Neuron (in vitro differentiated cells): ENCODE measurements around the gene ARRDC1.
"Not testable (repeated sequence)": the region's sequence is repeated elsewhere in the genome, so short reads cannot be mapped to it uniquely, and the experiment has no call there.

Experiments
- H2AFZ ChIP-seq: one replicate; pipeline ENCODE4 v1.6.1; 2013; ENCODE audit warnings: low read depth, mild to moderate bottlenecking, inconsistent platforms, low read length, moderate library complexity
- H3K27me3 ChIP-seq: one replicate; pipeline ENCODE4 v1.6.1; 2013; ENCODE audit warnings: low read length; ENCODE audit not compliant: insufficient read depth
- H3K36me3 ChIP-seq: one replicate; pipeline ENCODE4 v1.6.1; 2013; ENCODE audit warnings: low read length; ENCODE audit not compliant: insufficient read depth
- H3K4me1 ChIP-seq: one replicate; pipeline ENCODE4 v1.6.1; 2013; ENCODE audit warnings: low read length; ENCODE audit not compliant: insufficient read depth
- H3K4me3 ChIP-seq: 2 replicates; pipeline ENCODE4 v1.5.1; 2013; ENCODE audit warnings: mild to moderate bottlenecking, low read length, moderate library complexity
- H3K9me3 ChIP-seq: one replicate; pipeline ENCODE4 v1.6.1; 2013; ENCODE audit warnings: low read length

The ARRDC1 gene

DNA sequence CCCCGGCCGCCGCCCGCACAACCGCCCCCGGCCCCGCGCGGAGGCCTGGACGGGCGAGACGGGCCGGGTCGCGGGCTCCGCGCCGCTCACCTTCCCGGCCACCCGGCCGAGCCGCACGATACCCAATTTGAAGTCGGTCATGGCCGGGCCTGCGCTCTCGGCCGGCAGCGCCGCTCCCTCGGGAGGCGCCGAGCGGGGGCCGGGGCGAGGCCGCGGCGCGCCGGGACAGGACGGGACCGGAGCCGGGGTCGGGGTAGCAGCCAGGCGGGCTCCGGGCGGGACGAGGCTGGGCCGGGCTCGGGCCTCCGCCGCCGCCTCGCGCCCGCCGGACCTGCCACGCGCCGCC lies 15.4 kb upstream of the ARRDC1 start:
- H3K36me3 ChIP-seq: peaks cover 37% of the 10 kb centered on the region
- H3K27me3 ChIP-seq: no peaks in the 10 kb centered on the region
- no peaks in the 10 kb centered on the region for H3K9me3 ChIP-seq
- no peak overlapping the region for H2AFZ ChIP-seq
- H3K4me3 ChIP-seq: peak overlapping the region; percentile 73
- H3K4me1 ChIP-seq: peaks cover 14% of the 10 kb centered on the region

DNA sequence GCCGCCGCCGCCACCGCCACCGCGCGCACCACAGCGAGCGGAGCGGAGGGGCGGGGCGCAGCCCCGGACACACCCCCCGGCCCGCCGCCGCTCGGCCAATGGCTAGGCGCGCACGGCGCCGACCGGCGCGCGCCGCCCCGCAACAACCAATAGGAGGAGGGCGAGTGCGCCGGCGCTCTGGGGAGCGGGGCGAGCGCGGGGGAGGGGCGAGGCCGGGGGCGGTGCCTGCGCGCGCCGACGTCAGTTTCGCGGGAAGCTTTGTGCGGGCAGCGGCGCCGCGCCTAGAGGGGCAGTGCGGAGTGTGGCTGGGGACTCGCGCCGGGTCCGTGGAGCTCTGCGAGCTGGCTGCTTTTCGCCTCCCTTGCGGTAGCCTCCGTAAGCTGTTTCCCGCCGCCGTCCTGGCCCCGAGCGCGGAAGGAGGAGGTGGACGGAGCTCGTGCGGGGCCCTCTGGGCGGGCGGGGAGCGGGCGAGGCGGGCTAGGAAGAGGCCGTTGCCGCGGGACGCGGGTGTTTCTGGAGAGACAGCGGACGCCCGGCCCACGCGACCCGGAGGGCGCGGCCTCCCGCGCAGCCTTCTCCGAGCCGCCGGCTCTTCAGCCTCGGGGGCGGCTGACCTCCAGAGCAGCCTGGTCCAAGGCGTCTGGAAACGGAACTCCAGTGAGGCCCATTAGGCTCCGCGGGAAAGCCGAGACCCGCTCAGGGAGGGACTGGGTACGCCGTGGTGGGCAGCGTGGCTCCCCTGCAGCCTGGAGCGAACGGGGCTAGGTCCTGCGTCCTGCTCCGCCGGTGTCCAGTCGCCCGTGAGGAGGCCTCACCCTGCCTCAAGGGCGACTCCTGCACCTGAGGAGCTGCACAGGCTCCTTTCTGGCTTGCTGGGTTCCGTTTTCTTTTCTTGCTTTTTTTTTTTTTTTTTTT lies 14.8 kb upstream of the ARRDC1 start, which contains the start of gene ZMYND19:
Gene ZMYND19 (minus strand): TSS at position 44 of the 915 bp plus-strand sequence. CDS start 249 bp downstream, outside the sequence.
- no peaks in the 10 kb centered on the region for H3K9me3 ChIP-seq
- peak within 1 kb of the TSS; percentile 73 for H3K4me3 ChIP-seq
- peaks cover 14% of the 10 kb centered on the region for H3K4me1 ChIP-seq
- H2AFZ ChIP-seq: peak within 1 kb of the TSS; percentile 93
- no peaks in the 10 kb centered on the region for H3K27me3 ChIP-seq
- H3K36me3 ChIP-seq: peaks cover 33% of the 10 kb centered on the region

DNA sequence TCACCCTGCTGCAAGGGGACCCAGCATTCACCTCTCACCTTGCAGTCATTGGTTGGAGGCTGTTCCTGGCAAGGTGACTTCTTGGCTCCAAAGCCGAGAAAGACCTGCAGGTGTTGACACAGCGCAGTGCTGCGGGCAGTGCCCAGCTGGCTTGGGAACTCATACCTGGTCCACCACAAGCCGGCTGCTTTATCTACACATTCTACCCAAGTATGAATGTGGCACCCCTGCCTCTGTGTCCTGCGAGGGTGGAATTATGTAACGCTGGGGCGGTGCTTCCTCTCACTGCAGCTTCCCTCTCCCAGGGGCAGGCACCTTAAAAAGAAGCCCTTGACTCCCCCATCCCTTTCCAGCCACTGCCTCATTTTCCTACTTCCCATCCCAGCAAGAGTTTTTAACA lies 12.7 kb upstream of the ARRDC1 start:
- Histone ChIP-seq H2AFZ (no peak overlapping the region), H3K9me3 (no peaks in the 10 kb centered on the region), H3K36me3 (peaks cover 12% of the 10 kb centered on the region), H3K4me3 (no peak overlapping the region), H3K4me1 (peaks cover 14% of the 10 kb centered on the region), H3K27me3 (no peaks in the 10 kb centered on the region)

DNA sequence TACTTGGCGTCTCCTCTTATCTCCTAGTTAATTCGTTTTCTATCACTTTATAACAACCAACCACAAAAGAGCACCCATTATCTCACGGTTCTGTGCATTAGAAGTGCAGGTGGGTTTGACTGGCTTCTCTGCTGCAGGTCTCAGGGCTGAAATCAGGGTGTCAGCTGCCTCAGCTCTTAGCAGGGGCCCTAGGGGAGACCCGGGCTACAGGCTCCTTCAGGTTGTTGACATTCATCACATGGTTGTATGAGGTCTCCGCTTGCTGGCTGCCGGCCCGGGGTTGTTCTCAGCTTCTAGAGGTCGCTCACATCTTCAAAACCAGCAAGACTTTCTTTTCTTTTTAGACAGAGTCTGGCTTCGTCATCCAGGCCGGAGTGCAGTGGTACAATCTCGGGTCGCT lies 12.3 kb upstream of the ARRDC1 start:
- no peak overlapping the region for H3K4me3 ChIP-seq
- no peaks in the 10 kb centered on the region for H3K27me3 ChIP-seq
- H3K9me3 ChIP-seq: no peaks in the 10 kb centered on the region
- peaks cover 8% of the 10 kb centered on the region for H3K36me3 ChIP-seq
- H3K4me1 ChIP-seq: peaks cover 14% of the 10 kb centered on the region
- H2AFZ ChIP-seq: no peak overlapping the region

DNA sequence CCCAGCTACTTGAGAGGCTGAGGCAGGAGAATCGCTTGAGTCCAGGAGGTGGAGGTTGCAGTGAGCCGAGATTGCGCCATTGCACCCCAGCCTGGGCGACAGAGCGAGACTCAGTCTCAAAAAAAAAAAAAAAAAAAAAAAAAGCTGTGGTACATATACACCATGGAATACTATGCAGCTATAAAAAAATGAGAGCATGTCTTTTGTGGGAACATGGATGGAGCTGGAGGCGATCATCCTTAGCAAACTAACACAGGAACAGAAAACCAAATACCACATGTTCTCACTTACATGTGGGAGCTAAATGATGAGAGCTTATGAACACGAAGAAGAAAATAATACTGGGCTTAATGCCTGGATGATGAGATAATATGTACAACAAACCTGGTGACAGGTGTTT lies 8.9 kb upstream of the ARRDC1 start:
- H3K4me3 ChIP-seq, H3K4me1 ChIP-seq, H2AFZ ChIP-seq, H3K9me3 ChIP-seq, H3K27me3 ChIP-seq, H3K36me3 ChIP-seq: not testable (repeated sequence)

DNA sequence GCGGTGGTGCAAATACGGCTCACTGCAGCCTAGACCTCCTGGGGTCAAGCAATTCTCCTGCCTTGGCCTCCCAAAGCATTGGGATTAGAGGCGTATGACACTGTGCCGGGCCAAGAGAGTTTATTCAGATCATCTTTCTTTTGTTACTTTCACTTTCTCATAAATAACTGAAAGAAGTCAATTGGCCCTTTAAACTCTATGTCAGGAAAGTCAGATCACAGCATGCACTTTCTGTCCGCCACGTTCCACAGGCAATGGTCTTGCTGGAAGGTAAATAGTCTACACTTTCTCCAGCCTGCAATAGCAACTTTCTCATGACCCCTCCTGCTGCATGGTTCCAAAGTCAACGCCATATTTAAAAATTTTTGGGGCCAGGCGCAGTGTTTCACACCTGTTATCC lies 6.5 kb upstream of the ARRDC1 start:
- Histone ChIP-seq H3K27me3 (no peaks in the 10 kb centered on the region), H3K36me3 (no peaks in the 10 kb centered on the region), H3K4me1 (no peaks in the 10 kb centered on the region), H3K9me3 (no peaks in the 10 kb centered on the region), H2AFZ (no peak overlapping the region), H3K4me3 (no peak overlapping the region)

DNA sequence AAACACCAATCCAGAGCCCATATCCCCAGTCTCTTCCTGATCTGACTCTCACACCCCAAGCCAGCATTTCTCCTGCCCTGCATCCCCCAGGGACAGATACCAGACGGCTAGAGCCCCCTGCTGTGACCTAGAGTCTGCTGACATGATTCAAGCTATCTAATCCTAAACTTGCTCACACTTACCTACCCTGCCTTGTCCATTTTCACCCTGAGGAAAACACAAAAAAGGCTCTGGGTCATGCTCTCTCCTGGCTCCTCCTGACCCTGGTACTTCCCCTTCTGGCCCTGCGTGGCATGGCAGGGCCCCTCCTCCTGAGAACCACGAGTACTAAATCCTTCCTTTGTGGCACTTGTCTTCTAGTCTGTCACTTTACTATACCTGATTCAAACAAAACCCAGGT lies 2.8 kb upstream of the ARRDC1 start:
- Histone ChIP-seq H2AFZ (no peak overlapping the region), H3K9me3 (no peaks in the 10 kb centered on the region), H3K4me1 (peaks cover 16% of the 10 kb centered on the region)

DNA sequence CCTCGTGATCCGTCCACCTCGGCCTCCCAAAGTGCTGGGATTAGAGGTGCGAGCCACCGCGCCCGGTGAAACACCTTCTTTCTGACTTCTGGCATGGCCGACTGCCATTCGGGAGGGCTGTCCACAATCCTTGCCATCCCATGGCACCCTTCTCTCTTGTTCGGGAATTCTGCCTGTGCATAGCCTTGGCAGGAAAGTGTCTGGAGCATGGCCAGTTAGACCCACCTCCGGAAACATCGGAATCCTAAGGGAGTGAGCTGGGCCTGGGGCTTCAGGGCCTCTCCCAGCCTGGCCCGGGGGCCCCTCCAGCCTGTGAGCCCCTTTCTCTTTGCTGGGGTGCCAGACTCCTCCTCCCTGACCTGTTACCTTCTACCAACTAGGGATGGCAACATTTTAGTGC lies 1.6 kb upstream of the ARRDC1 start:
- Histone ChIP-seq H2AFZ (no peak overlapping the region), H3K9me3 (no peaks in the 10 kb centered on the region), H3K36me3 (no peaks in the 10 kb centered on the region), H3K4me1 (peaks cover 16% of the 10 kb centered on the region), H3K27me3 (no peaks in the 10 kb centered on the region), H3K4me3 (no peak overlapping the region)

More for the DNA sequence above, 2.8 kb upstream of the ARRDC1 start:
- Histone ChIP-seq H3K4me3 (no peak overlapping the region), H3K36me3 (no peaks in the 10 kb centered on the region), H3K27me3 (no peaks in the 10 kb centered on the region)

DNA sequence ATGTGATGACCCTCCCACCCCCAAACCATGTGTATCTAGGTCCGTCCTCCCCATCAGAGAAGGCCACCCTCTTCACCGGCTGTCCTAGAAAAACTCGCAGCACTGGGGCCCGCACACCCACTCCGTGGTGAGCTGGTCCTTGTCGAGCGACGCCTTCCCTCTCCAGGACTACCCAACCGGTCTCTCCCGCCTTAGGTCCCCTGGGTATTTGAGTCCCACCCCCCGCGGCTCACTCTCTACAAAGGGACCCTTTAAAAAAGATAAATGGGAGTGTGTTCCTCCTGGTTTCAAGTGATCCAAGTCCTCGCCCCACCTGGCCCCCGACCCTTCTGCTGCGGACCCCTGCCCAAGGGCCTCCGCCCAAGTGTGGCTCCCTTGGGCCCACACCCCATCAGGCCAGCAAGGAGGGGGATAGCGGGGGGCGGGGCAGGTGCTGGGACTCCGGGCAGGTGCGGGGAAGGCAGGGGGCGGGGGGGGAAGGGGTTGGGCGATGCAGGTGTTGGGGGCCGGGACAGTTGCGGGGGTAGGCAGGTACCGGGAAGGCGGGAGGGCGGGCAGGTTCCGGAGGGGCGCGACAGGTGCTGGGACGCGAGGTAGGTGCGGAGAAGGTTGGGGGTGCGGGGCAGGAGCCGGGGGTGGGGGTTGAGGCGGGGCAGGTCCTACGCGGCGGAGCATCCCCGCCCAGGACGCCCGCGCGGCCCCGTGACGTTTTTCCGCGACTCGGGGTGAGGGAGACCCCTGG lies 970 bp upstream of the ARRDC1 start:
- no peaks in the 10 kb centered on the region for H3K9me3 ChIP-seq
- no peak overlapping the region for H2AFZ ChIP-seq
- peak overlapping the region; percentile 38 for H3K4me3 ChIP-seq
- no peaks in the 10 kb centered on the region for H3K27me3 ChIP-seq
- no peaks in the 10 kb centered on the region for H3K36me3 ChIP-seq
- peaks cover 16% of the 10 kb centered on the region for H3K4me1 ChIP-seq

DNA sequence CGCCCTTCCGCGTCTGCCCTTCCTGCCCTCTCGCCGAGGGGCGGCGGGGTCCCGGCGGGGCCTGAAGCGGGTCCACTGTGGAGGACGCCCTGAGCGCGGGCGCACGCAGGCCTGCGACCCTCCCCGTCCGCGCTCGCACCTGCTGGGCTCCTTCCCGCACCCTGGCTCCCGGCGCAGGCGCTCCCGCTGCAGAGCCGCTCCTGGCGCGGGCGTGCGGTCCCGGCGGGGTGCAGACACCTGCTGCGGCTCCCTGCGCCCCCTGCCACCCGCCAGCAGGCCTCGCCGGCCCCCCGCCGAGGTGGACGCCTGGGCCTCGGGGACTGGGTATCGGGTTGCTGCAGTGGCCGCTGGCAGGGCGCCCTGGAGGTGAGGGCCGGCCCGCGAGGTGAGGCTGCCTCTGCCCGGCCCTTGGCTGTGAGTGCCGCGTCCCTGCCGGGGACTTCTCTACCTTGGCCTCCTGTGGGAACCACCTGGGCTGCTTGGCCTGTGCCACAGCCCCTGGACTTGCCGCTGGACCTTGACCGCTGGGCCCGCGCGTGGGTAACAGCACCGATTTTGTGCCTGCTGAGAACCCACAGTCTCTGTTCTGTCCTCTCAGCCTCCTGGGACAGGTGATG lies 627 bp downstream of the ARRDC1 start:
- Histone ChIP-seq H3K4me3 (peak overlapping the region; percentile 86), H3K36me3 (no peaks in the 10 kb centered on the region), H3K9me3 (no peaks in the 10 kb centered on the region), H2AFZ (peak overlapping the region; percentile 73), H3K4me1 (peaks cover 16% of the 10 kb centered on the region), H3K27me3 (no peaks in the 10 kb centered on the region)

DNA sequence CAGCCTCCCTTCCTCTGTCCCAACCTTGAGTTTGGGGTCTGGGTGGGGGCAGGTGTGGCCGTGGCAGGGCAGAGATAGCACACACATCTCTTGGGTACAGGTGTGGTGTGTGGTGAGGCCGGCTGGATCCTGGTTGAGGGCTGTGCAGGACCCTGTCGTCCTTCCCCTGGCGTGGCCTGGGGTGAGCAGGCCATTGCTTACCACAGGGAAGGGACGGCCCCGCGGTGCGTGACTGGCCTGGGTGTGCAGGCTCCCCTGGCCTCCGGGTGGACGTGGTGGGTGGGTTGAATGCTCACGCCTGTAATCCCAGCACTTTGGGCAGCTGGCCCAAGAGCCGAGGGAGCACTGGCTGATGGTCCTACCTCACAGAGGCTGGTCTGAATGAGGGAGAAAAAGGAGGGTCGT lies 1.2 kb downstream of the ARRDC1 start:
- peaks cover 16% of the 10 kb centered on the region for H3K4me1 ChIP-seq
- H2AFZ ChIP-seq: no peak overlapping the region
- H3K9me3 ChIP-seq: no peaks in the 10 kb centered on the region
- H3K36me3 ChIP-seq: no peaks in the 10 kb centered on the region
- peak overlapping the region; percentile 86 for H3K4me3 ChIP-seq
- no peaks in the 10 kb centered on the region for H3K27me3 ChIP-seq

DNA sequence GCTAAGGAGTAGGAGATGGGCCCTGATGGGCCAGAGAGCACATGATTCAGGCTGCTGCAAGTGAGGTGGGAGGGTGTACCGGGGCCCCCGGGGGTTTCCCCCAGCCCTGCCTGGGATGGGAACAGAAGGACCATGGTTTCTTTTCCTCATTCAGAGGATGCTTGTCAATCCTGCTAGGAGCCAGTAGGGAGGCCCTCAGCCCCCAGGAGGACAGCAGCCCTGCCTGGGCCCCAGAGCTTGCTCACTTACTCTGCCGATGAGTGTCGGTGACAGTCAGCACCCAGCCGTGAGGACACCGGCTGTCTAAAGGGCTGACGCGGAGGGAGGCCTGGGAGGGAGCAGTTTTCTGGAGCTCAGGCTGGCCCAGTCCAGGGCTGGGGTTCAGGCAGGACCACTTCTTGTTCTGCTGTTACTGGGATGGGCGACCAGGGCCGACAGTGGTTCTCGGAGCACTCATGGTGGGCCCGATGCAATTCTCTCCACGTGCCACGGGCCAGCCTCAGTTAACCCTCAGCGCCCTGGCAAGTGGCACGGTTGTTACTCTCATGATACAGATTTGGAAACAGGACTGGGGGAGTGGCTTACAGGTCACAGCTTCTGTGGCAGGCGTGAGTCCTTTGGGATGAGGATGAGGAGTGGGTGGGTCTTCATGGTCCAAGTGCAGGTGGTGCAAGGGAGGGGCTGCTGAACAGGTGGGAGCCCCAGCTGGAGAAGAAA lies 1.8 kb downstream of the ARRDC1 start:
- Histone ChIP-seq H3K27me3 (no peaks in the 10 kb centered on the region), H3K36me3 (no peaks in the 10 kb centered on the region), H3K4me1 (peaks cover 16% of the 10 kb centered on the region), H2AFZ (no peak overlapping the region), H3K4me3 (no peak overlapping the region), H3K9me3 (no peaks in the 10 kb centered on the region)
